Activated T-cell treated with anti-CD3 and anti-CD28 coated beads, Interleukin-2, amount 50 U/mL, for 24 hours (primary cell): ENCODE results near the gene CST7.

Source experiments
- DNase-seq: peaks from one replicate; pipeline ENCODE4 v3.0.0-alpha.2; 2020
- H3K27ac Mint-ChIP-seq: 2 replicates; pipeline ENCODE4 v1.8.0; 2020; ENCODE audit warnings: mild to moderate bottlenecking, mixed read lengths
- H3K27me3 Mint-ChIP-seq: 2 replicates; pipeline ENCODE4 v1.8.0; 2020; ENCODE audit warnings: mixed read lengths
- H3K36me3 Mint-ChIP-seq: 2 replicates; pipeline ENCODE4 v1.8.0; 2020; ENCODE audit warnings: low read depth, mixed read lengths
- H3K4me1 Mint-ChIP-seq: 2 replicates; pipeline ENCODE4 v1.8.0; 2020; ENCODE audit warnings: low read depth, mixed read lengths
- H3K4me3 Mint-ChIP-seq: 2 replicates; pipeline ENCODE4 v1.8.0; 2020; ENCODE audit warnings: mild to moderate bottlenecking, moderate library complexity, mixed read lengths
- H3K9me3 Mint-ChIP-seq: 2 replicates; pipeline ENCODE4 v1.8.0; 2020; ENCODE audit warnings: mixed read lengths

The CST7 gene, protein sequence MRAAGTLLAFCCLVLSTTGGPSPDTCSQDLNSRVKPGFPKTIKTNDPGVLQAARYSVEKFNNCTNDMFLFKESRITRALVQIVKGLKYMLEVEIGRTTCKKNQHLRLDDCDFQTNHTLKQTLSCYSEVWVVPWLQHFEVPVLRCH

GRCh38 chr20:24948939-24949679 lies at the start of gene CST7:
TSS of gene CST7 (plus strand) at chr20:24949269. CDS start at chr20:24949506, 237 bp downstream.
- H3K27me3 Mint-ChIP-seq = no peaks in the 10 kb centered on the region
- peaks cover 40% of the 10 kb centered on the region for H3K9me3 Mint-ChIP-seq
- peaks cover 66% of the 10 kb centered on the region for H3K4me1 Mint-ChIP-seq
- DNase-seq = peak; percentile 89
- peaks cover 69% of the 10 kb centered on the region for H3K36me3 Mint-ChIP-seq
- H3K27ac Mint-ChIP-seq = peak within 1 kb of the TSS; percentile 96
- H3K4me3 Mint-ChIP-seq = peak within 1 kb of the TSS; percentile 87

GRCh38 chr20:24906806-24907205 lies 42.3 kb upstream of the CST7 start:
- Mint-ChIP-seq H3K4me3 (no peak overlapping the region), H3K4me1 (no peaks in the 10 kb centered on the region), H3K9me3 (peaks cover 11% of the 10 kb centered on the region), H3K27me3 (no peaks in the 10 kb centered on the region), H3K27ac (no peak overlapping the region), H3K36me3 (no peaks in the 10 kb centered on the region)
- DNase-seq = no peak

DNA sequence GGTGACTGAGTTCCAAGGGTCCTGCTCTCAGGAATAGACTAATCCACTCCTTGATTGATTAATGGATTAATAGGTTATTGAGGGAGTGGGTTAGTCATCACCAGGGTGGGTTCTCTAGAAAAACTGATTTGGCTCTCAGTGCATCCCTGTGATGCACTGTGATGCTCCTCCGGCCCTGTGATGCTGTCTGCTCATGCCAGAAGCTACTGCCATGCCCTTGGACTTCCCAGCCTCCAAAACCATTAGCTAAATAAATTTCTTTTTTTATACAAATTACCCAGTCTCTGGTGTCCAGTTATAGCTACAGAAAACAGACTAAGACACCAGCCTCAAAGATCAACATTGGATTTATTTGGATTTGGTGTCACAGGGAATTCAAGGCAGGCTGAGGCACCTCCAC lies 40.4 kb upstream of the CST7 start:
- no peak for DNase-seq
- Mint-ChIP-seq H3K4me1 (no peaks in the 10 kb centered on the region), H3K36me3 (no peaks in the 10 kb centered on the region), H3K4me3 (no peak overlapping the region), H3K9me3 (peaks cover 11% of the 10 kb centered on the region), H3K27me3 (no peaks in the 10 kb centered on the region), H3K27ac (no peak overlapping the region)

GRCh38 chr20:24909086-24909780 lies 39.8 kb upstream of the CST7 start:
- Mint-ChIP-seq H3K27me3 (no peaks in the 10 kb centered on the region), H3K9me3 (peaks cover 11% of the 10 kb centered on the region), H3K36me3 (no peaks in the 10 kb centered on the region), H3K27ac (no peak overlapping the region), H3K4me3 (no peak overlapping the region), H3K4me1 (no peaks in the 10 kb centered on the region)
- DNase-seq = no peak

DNA sequence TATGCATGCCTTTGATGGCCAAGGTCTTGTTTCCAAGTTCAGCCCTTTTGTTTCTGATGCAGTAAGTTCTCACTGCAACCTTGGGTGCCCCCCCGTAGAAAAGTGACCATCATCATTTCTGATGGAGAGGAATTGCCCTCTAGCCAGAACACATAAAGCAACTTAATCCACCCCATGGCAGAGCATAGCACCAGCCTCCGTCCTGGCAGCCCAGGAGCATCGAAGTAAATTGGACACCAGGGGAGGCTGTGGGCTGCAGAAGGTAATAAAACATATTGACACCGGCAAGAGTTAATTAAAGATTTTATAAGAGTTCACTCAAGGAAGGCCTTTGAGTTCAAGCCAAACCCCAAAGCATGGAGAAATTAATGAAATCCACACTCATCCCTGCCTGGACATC lies 39.2 kb upstream of the CST7 start:
- no peaks in the 10 kb centered on the region for H3K4me1 Mint-ChIP-seq
- peaks cover 11% of the 10 kb centered on the region for H3K9me3 Mint-ChIP-seq
- no peaks in the 10 kb centered on the region for H3K36me3 Mint-ChIP-seq
- no peak for DNase-seq
- no peak overlapping the region for H3K27ac Mint-ChIP-seq
- no peak overlapping the region for H3K4me3 Mint-ChIP-seq
- H3K27me3 Mint-ChIP-seq = no peaks in the 10 kb centered on the region

DNA sequence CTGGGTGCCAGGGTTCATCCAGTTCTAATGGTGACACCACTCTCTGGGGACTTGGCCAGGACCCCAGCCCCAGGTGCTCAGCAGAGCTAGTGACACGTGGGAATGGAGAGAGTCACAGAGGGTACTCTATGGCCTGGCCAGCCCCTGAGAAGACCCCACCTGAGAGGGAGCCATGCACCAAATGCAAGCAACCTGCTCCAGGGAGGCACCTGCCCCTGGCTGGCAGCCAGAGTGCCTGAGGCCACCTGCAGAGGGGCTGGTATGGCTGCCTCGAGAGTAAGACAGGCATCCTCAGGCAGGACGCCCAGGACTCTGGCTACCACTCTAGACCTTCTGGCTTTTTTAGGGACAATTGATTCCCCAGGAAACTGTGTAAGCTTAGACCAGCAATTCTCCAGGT lies 38.6 kb upstream of the CST7 start:
- Mint-ChIP-seq H3K9me3 (peaks cover 11% of the 10 kb centered on the region), H3K36me3 (no peaks in the 10 kb centered on the region), H3K27ac (no peak overlapping the region), H3K27me3 (no peaks in the 10 kb centered on the region), H3K4me1 (no peaks in the 10 kb centered on the region), H3K4me3 (no peak overlapping the region)
- DNase-seq = no peak

DNA sequence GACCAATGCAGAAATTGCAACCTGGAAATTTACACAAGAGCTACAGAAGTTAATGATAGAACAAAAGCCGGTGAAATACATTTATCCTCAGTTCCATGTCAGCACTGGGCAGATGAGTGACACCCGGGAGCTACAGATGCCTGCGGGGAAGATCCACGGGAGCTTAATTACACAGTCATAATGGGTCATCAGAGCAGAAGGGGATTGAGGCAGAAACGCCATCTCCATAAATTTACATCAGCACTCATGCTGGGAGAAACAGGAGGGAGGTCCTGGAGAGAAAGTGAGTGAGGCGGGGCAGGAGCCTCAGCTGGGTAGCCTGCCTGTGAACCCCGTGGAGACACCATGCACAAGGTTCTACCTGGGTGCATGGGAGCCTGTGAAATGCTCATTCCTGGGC lies 37.6 kb upstream of the CST7 start:
- H3K27me3 Mint-ChIP-seq = no peaks in the 10 kb centered on the region
- no peak overlapping the region for H3K27ac Mint-ChIP-seq
- peaks cover 11% of the 10 kb centered on the region for H3K9me3 Mint-ChIP-seq
- no peaks in the 10 kb centered on the region for H3K4me1 Mint-ChIP-seq
- no peaks in the 10 kb centered on the region for H3K36me3 Mint-ChIP-seq
- H3K4me3 Mint-ChIP-seq = no peak overlapping the region
- no peak for DNase-seq

GRCh38 chr20:24912397-24913075 lies 36.5 kb upstream of the CST7 start:
- DNase-seq = no peak
- Mint-ChIP-seq H3K4me1 (no peaks in the 10 kb centered on the region), H3K27me3 (no peaks in the 10 kb centered on the region), H3K27ac (no peak overlapping the region), H3K9me3 (peaks cover 5% of the 10 kb centered on the region), H3K4me3 (no peak overlapping the region), H3K36me3 (no peaks in the 10 kb centered on the region)

- H3K27ac Mint-ChIP-seq = no peak overlapping the region
- peaks cover 3% of the 10 kb centered on the region for H3K4me1 Mint-ChIP-seq
- H3K9me3 Mint-ChIP-seq = peaks cover 1% of the 10 kb centered on the region
- H3K36me3 Mint-ChIP-seq = no peaks in the 10 kb centered on the region
- DNase-seq = no peak
- H3K27me3 Mint-ChIP-seq = no peaks in the 10 kb centered on the region
- H3K4me3 Mint-ChIP-seq = no peak overlapping the region
These were observed 35.9 kb upstream of the CST7 start for GRCh38 chr20:24913076-24913628.

- no peak overlapping the region for H3K4me3 Mint-ChIP-seq
- peaks cover 1% of the 10 kb centered on the region for H3K27me3 Mint-ChIP-seq
- no peaks in the 10 kb centered on the region for H3K9me3 Mint-ChIP-seq
- H3K27ac Mint-ChIP-seq = no peak overlapping the region
- no peak for DNase-seq
- no peaks in the 10 kb centered on the region for H3K36me3 Mint-ChIP-seq
- H3K4me1 Mint-ChIP-seq = peaks cover 7% of the 10 kb centered on the region
These were observed 34.5 kb upstream of the CST7 start for GRCh38 chr20:24914388-24915241.

DNA sequence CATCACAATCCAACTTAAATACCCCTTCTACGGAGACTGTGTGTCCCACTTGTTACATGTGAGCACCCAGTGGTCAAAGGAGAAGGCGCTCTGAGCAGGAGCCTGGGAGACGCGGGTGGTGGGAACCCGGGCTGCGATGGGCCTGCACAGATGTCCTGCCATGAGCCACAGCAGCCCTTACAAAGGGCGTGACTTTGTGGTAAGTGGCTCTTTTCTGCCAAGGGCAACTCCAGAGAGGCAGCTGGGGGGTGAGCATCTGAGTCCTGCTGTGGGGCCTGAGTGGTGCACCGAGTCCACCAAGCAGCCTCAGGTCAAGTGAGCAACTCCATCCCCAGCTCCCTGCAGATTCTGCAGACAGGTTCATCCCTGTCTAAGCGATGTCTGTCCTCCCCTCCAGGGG lies 33.6 kb upstream of the CST7 start:
- no peaks in the 10 kb centered on the region for H3K9me3 Mint-ChIP-seq
- DNase-seq = no peak
- no peaks in the 10 kb centered on the region for H3K36me3 Mint-ChIP-seq
- H3K27ac Mint-ChIP-seq = no peak overlapping the region
- peaks cover 9% of the 10 kb centered on the region for H3K4me1 Mint-ChIP-seq
- H3K4me3 Mint-ChIP-seq = no peak overlapping the region
- peaks cover 5% of the 10 kb centered on the region for H3K27me3 Mint-ChIP-seq

DNA sequence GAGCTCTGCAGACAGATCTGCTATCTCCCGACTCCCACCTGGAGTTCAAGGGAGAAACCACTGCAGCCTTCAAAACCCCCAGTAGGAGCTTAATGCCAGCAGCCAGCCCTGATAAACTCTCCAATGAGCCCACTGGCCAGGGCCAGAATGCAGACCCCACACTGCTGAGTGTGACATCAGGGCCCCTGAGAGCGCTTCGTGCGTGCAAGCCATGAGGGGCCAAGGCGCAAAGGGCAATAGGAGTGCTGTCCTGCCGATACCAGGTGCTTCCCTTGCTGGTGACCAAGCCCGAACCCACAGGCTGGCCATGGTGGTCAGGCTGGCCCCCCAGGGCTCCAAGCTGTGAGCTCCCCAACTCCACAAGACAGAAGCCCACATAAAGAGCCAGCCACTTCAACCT lies 33.2 kb upstream of the CST7 start:
- DNase-seq = no peak
- Mint-ChIP-seq H3K4me3 (no peak overlapping the region), H3K4me1 (peaks cover 9% of the 10 kb centered on the region), H3K27me3 (peaks cover 5% of the 10 kb centered on the region), H3K9me3 (no peaks in the 10 kb centered on the region), H3K36me3 (no peaks in the 10 kb centered on the region), H3K27ac (no peak overlapping the region)

DNA sequence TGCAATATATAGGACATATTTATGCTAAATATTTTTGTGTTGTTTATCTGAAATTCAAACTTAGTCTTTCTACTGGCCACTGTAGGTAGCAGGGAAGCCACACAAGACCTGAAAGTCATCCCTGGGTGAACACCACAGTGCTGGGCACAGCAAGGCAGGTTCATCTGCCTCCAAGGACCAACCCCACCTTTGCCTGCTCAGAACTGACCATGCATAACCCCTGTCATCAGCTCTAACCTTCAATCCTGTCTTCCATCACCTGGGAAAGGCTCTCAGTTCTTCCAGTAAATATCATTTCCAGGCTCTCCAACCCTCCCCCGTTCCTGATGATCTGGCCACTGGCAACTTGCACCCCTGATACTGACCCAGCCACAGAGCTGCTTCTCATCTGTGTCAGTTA lies 32.7 kb upstream of the CST7 start:
- Mint-ChIP-seq H3K27ac (no peak overlapping the region), H3K4me3 (no peak overlapping the region), H3K4me1 (peaks cover 9% of the 10 kb centered on the region), H3K9me3 (no peaks in the 10 kb centered on the region), H3K27me3 (peaks cover 5% of the 10 kb centered on the region), H3K36me3 (no peaks in the 10 kb centered on the region)
- no peak for DNase-seq

DNA sequence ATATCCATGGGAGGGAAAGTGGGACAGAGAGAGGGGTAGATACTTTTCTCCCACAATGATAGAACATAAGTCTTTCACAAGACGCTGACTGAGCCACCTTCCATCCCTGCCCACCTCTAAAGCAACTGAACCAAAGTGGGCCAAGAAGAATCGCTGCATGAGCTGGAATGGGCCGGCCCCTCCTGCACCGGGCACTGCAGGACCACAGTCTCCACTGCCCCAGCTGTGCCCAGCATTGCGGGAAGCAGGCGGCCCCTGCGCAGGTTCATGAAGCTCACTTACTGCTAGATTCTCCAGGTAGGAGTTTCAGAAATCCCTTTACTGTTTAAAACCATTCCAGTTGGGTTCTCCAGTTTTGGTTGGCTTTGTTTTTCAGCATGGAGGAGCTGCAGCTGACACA lies 32.0 kb upstream of the CST7 start:
- Mint-ChIP-seq H3K27me3 (peaks cover 5% of the 10 kb centered on the region), H3K36me3 (no peaks in the 10 kb centered on the region), H3K4me1 (peaks cover 9% of the 10 kb centered on the region), H3K27ac (no peak overlapping the region), H3K4me3 (no peak overlapping the region), H3K9me3 (no peaks in the 10 kb centered on the region)
- no peak for DNase-seq
